Lung (tissue), 12 donors: Measurements from ENCODE around the gene E2F4. TPM values are rescaled to one million over a fixed set of nuclear protein-coding genes. Genes with fewer than 3 reads are reported as not detected.

Source experiments
- ATAC-seq: fragments of 200-7000 bp; cut with Tn5 transposase; one replicate; pipeline ENCODE4 v1.9.1; 2020; ENCODE audit warnings: moderate number of reproducible peaks; ENCODE audit not compliant: insufficient read depth, low FRiP score
- DNase-seq, 3 donors: peaks; one replicate each; pipeline ENCODE4 v3.0.0-alpha.2; 2013 to 2017
- H3K27ac ChIP-seq, 2 donors: one replicate each; pipeline ENCODE4 v1.5.1; 2013; ENCODE audit warnings: mild to moderate bottlenecking in 2 of 2, moderate library complexity in 2 of 2, control low read depth in 1 of 2, inconsistent platforms in 1 of 2, low read depth in 1 of 2, low read length in 1 of 2
- H3K27me3 ChIP-seq, 3 donors: one replicate each; pipeline ENCODE4 v1.5.1; 2013; ENCODE audit warnings: low read length in 2 of 3; ENCODE audit not compliant: control insufficient read depth in 3 of 3, insufficient read depth in 3 of 3
- H3K36me3 ChIP-seq, 4 donors: one replicate each; pipeline ENCODE4 v1.5.1; 2013; ENCODE audit warnings: low read length in 4 of 4, mild to moderate bottlenecking in 1 of 4, moderate library complexity in 1 of 4; ENCODE audit not compliant: control insufficient read depth in 4 of 4, insufficient read depth in 4 of 4
- H3K4me1 ChIP-seq, 5 donors: one replicate each; pipeline ENCODE4 v1.5.1; 2013; ENCODE audit warnings: low read length in 5 of 5, mild to moderate bottlenecking in 2 of 5, moderate library complexity in 1 of 5; ENCODE audit not compliant: control insufficient read depth in 5 of 5, insufficient read depth in 5 of 5
- H3K4me3 ChIP-seq: one replicate; pipeline ENCODE4 v1.5.1; 2013; ENCODE audit warnings: mild to moderate bottlenecking, control low read depth, moderate library complexity
- H3K9ac ChIP-seq, 2 donors: one replicate each; pipeline ENCODE4 v1.5.1; 2013; ENCODE audit warnings: low read length in 2 of 2, control low read depth in 1 of 2; ENCODE audit not compliant: insufficient read depth in 1 of 2
- H3K9me3 ChIP-seq, 4 donors: one replicate each; pipeline ENCODE4 v1.5.1; 2013; ENCODE audit warnings: low read length in 3 of 4, mild to moderate bottlenecking in 1 of 4, moderate library complexity in 1 of 4; ENCODE audit not compliant: control insufficient read depth in 4 of 4, insufficient read depth in 3 of 4
- WGBS, 2 donors: extraction: QIAGEN DNeasy Blood & Tissue Kit; methylation state at CpG; one replicate each; pipeline ENCODE4 v1.1.7; 2013; 5-methylcytosine and 5-hydroxymethylcytosine counted together
- polyA plus RNA-seq, 2 donors: library from polyadenylated mRNA; stranded (reverse); fragments of 200-250 nt; gene quantifications; one replicate each; pipeline ENCODE4 v1.2.1, GENCODE V29; 2013
- total RNA-seq, 2 donors: library from RNA; depleted of rRNA in 1 of 2; stranded (reverse); fragments of >200 nt in 1 of 2; gene quantifications; one replicate each; pipeline ENCODE4 v1.2.1, GENCODE V29; 2014 to 2021
- TF ChIP-seq, protein P1 (sequence below): IDR thresholded peaks from 2 replicates; pipeline ENCODE4 v1.5.1; 2012; ENCODE audit warnings: mild to moderate bottlenecking; ENCODE audit errors: control extremely low read depth, extremely low read depth
- donor health status: control.
- donor health status: control.
- donor health status: Bipolar disorder and iron deficiency.
- donor health status: healthy.
- donor health status: DM: yes; HTN: yes; CAD: no.

E2F4 gene
- total and polyA plus RNA-seq, 4 donors: 27.8 to 86.1 (median 56.4) TPM

DNA sequence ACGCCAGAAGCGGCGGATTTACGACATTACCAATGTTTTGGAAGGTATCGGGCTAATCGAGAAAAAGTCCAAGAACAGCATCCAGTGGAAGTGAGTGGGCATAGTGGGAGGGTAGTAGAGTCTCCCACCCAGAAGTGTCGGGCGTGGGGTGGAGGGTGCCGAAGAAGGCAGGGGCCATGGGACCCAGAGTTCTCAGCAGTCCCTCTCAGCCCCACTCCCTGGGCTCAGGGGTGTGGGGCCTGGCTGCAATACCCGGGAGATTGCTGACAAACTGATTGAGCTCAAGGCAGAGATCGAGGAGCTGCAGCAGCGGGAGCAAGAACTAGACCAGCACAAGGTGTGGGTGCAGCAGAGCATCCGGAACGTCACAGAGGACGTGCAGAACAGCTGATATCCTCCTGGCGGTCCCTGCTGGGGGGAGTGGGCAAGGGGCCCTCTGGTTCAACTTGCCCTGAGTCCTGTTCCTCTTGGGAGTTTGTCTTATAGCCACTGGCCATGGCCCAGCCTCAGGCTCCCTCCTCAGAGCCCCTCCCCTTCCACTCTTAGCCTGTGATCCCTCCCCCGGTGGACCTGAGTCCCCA is 916 bp downstream of the E2F4 start:
- peak overlapping the region; percentile 98 for H3K4me3 ChIP-seq
- peak overlapping the region; percentile 39 to 82 for H3K27ac ChIP-seq
- H3K9me3 ChIP-seq: no peaks in the 10 kb centered on the region
- H3K9ac ChIP-seq: peak overlapping the region; percentile 40 to 61
- TF ChIP-seq, protein P1, sequence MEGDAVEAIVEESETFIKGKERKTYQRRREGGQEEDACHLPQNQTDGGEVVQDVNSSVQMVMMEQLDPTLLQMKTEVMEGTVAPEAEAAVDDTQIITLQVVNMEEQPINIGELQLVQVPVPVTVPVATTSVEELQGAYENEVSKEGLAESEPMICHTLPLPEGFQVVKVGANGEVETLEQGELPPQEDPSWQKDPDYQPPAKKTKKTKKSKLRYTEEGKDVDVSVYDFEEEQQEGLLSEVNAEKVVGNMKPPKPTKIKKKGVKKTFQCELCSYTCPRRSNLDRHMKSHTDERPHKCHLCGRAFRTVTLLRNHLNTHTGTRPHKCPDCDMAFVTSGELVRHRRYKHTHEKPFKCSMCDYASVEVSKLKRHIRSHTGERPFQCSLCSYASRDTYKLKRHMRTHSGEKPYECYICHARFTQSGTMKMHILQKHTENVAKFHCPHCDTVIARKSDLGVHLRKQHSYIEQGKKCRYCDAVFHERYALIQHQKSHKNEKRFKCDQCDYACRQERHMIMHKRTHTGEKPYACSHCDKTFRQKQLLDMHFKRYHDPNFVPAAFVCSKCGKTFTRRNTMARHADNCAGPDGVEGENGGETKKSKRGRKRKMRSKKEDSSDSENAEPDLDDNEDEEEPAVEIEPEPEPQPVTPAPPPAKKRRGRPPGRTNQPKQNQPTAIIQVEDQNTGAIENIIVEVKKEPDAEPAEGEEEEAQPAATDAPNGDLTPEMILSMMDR: no peak
- H3K36me3 ChIP-seq: peaks cover 19 to 39% (median 27%) of the 10 kb centered on the region in 4 donors
- peaks cover 8 to 23% (median 17%) of the 10 kb centered on the region in 5 donors for H3K4me1 ChIP-seq
- WGBS, 2 donors: 25 to 29% methylated on average over 17 of the region's 17 CpGs
- no peak for ATAC-seq
- H3K27me3 ChIP-seq: no peaks in the 10 kb centered on the region
- no peak for DNase-seq

DNA sequence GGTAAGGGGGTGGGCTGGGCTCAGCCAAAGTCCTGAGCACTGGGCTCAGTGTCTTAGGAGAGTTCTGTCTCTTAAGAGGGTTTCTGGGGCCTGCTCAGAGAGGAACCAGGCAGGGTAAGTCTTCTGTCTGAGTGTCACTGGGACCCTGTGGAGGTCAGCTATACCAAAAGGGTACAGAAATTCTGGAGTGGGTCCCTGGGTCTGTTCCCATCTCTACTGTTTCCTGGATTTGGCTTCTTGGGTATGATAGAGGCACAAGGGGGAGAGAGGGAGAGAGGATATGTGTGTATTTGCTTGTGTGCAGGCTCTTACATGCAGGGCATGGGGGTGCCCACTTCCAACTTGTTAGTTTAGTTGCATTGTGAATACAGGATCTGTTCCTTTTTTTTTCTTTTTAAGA is 1.6 kb downstream of the E2F4 start:
- H3K4me3 ChIP-seq: no peak overlapping the region
- TF ChIP-seq, protein P1: no peak
- H3K4me1 ChIP-seq: peaks cover 8 to 29% (median 17%) of the 10 kb centered on the region in 5 donors
- no peak for DNase-seq
- ATAC-seq: no peak
- H3K27me3 ChIP-seq: no peaks in the 10 kb centered on the region
- peaks cover 21 to 44% (median 31%) of the 10 kb centered on the region in 4 donors for H3K36me3 ChIP-seq
- H3K9ac ChIP-seq: no peak overlapping the region
- H3K27ac ChIP-seq: no peak overlapping the region
- H3K9me3 ChIP-seq: no peaks in the 10 kb centered on the region

DNA sequence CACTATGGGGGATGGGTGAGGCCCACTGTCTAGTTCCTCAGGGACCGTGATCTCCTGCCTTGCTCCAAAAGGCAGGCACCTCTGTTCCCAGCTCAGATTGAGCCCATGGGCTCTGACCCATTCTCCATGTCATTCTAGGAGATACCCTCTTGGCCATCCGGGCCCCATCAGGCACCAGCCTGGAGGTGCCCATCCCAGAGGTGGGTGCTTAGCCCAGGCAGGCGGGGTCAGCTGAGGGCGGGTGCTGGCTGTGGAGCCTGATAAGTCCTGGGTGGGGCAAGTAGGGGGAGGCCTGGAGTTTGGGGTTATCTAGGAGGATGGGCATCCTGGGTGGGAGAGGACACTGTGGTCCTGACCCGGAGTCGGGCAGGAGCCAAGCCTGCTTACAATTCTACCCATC is 2.3 kb downstream of the E2F4 start:
- TF ChIP-seq, protein P1: no peak
- Histone ChIP-seq H3K4me1 (peaks cover 8 to 30% (median 13%) of the 10 kb centered on the region in 5 donors), H3K9ac (no peak overlapping the region), H3K27me3 (no peaks in the 10 kb centered on the region), H3K9me3 (no peaks in the 10 kb centered on the region), H3K4me3 (no peak overlapping the region), H3K27ac (no peak overlapping the region), H3K36me3 (peaks cover 21 to 44% (median 31%) of the 10 kb centered on the region in 4 donors)
- no peak for DNase-seq
- ATAC-seq: no peak
- WGBS, 2 donors: 91 to 95% methylated on average over 6 of the region's 6 CpGs

DNA sequence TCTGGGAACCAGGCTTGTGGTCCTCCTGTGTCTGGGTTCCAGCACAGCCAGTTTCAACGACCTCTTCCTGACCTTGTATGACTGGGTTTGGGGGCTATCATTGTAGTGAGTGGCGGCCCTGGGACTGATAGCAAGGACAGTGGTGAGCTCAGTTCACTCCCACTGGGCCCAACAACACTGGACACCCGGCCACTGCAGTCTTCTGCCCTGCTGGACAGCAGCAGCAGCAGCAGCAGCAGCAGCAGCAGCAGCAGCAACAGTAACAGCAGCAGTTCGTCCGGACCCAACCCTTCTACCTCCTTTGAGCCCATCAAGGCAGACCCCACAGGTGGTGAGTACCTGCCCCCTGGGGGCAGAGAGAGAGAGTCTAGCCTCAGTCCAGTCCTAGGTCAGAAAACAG is 3.7 kb downstream of the E2F4 start:
- Histone ChIP-seq H3K27ac (no peak overlapping the region), H3K27me3 (no peaks in the 10 kb centered on the region), H3K4me3 (no peak overlapping the region), H3K9me3 (no peaks in the 10 kb centered on the region), H3K4me1 (peaks cover 8 to 30% (median 13%) of the 10 kb centered on the region in 5 donors), H3K36me3 (peaks cover 21 to 51% (median 31%) of the 10 kb centered on the region in 4 donors), H3K9ac (no peak overlapping the region)
- no peak for ATAC-seq
- no peak for DNase-seq
- TF ChIP-seq, protein P1: no peak
- 85 to 98% methylated on average over 5 of the region's 5 CpGs for WGBS, 2 donors
